ENCODE measurements around the gene RAB8A.

GRCh38 chr19:16069813-16070365 is 41.8 kb upstream of the RAB8A start:
- no peak for TF ChIP-seq CREM (CRISPR knock-in tag; IDR thresholded peaks at IDR 0.05)
- TF ChIP-seq FOXJ3 (CRISPR knock-in tag; IDR thresholded peaks at IDR 0.05; ENCODE audit: borderline replicate concordance) = no peak
- no peak for TF ChIP-seq SP1 (CRISPR knock-in tag; conservative IDR thresholded peaks at IDR 0.05)
- TF ChIP-seq STAT6 (CRISPR knock-in tag; conservative IDR thresholded peaks at IDR 0.05; ENCODE audit: low read depth) = no peak
- no peak for TF ChIP-seq CTCF (IDR thresholded peaks at IDR 0.05)
- TF ChIP-seq IRF2 (CRISPR knock-in tag; IDR thresholded peaks at IDR 0.05; ENCODE audit: borderline replicate concordance, low read depth) = no peak
- no peak for TF ChIP-seq MAX (CRISPR knock-in tag; IDR thresholded peaks at IDR 0.05)
- no peak for TF ChIP-seq KAT7 (CRISPR knock-in tag; IDR thresholded peaks at IDR 0.05; ENCODE audit: borderline replicate concordance)
- no peak for TF ChIP-seq MXD4 (CRISPR knock-in tag; IDR thresholded peaks at IDR 0.05; ENCODE audit: borderline replicate concordance)
- no peak for TF ChIP-seq ETV6 (CRISPR knock-in tag; IDR thresholded peaks at IDR 0.05)
- TF ChIP-seq GABPB1 (CRISPR knock-in tag; IDR thresholded peaks at IDR 0.05) = no peak
- TF ChIP-seq E2F4 (CRISPR knock-in tag; IDR thresholded peaks at IDR 0.05; ENCODE audit: borderline replicate concordance, low read depth) = no peak

Measured in WTC11 (cell line).